ENCODE data around the gene ZBTB20. TPM values are rescaled to one million over a fixed set of nuclear protein-coding genes. Genes with fewer than 3 reads are reported as not detected.

ZBTB20 gene
- total RNA-seq, 1 donor from 2014 or later, result 3.9 TPM

GRCh38 chr3:114718898-114719210, 428.2 kb downstream of the ZBTB20 start:
- Histone ChIP-seq H3K27me3 (ENCODE audit: control insufficient read depth, insufficient read depth, low read length) (no peaks in the 10 kb centered on the region), H3K4me3 (ENCODE audit: low read depth, low read length) (no peak overlapping the region), H3K36me3 (ENCODE audit: control insufficient read depth, insufficient read depth, low read length) (no peaks in the 10 kb centered on the region)
- no peak for DNase-seq (ENCODE audit: low read depth)
- FAIRE-seq, result no peak
- no peak for TF ChIP-seq CTCF (IDR thresholded peaks at IDR 0.05; ENCODE audit: insufficient read depth, low read length, severe bottlenecking)

DNA sequence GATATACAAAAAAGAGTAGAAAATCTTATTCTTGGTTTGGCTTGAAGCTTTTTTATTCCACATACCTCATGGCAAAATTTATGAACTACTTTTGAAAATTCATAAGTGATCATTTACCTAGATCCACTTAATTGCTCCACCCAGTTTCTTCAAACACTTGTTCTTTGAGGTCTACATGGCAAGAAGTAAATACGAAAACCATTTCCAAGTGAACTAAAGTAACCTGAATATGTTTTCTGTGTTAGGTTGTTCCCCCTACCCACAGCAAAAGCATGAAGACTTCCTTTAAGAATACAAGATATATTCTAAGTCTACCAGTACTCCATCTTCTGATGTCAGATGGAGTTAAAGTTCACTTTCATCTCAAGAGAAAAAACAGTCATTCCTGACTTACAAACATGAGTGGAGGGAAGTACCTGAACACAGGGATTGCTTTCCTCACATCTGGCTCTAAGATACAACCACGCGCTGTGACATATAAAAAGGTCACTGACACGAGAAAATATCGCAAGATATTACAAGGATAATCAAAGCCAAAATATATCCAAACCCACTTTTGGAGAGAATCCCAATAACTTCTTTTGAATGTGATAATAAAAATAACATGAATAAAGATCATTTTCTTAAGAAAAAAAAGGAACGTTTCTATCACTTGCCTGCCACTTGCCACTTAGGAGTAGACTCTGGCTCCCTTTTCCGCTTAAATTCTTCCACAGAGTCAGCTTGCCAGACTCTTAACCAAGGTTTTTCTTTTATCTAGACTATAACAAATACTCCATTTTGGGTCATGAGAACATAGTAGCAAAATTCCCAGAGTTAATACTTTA, 428.8 kb downstream of the ZBTB20 start:
- no peak for TF ChIP-seq CTCF (IDR thresholded peaks at IDR 0.05; ENCODE audit: insufficient read depth, low read length, severe bottlenecking)
- Histone ChIP-seq H3K4me3 (ENCODE audit: low read depth, low read length) (no peak overlapping the region), H3K27me3 (ENCODE audit: control insufficient read depth, insufficient read depth, low read length) (no peaks in the 10 kb centered on the region), H3K36me3 (ENCODE audit: control insufficient read depth, insufficient read depth, low read length) (no peaks in the 10 kb centered on the region)
- DNase-seq (ENCODE audit: low read depth) (no peak), FAIRE-seq (no peak)

DNA sequence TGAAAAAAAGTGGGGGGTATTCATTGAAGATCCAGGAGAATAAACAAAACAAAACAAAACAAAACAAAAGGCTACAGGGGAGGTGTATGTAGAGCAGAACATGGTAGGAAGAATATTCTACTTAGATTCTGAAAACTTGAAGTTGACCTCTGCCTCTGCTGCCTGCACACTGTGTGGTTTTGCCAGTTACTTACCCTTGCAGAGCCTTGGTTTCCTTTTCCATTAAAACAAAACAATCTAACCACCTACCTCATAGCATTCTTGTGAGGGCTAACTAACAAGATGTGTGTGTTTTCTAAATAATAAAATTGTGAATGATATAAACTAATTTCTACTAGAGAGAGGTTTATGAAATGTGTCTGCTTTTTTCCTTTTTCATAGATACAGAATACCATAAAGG, 430.2 kb downstream of the ZBTB20 start:
- no peak for TF ChIP-seq CTCF (IDR thresholded peaks at IDR 0.05; ENCODE audit: insufficient read depth, low read length, severe bottlenecking)
- no peak for FAIRE-seq
- no peak overlapping the region for H3K4me3 ChIP-seq (ENCODE audit: low read depth, low read length)
- no peak for DNase-seq (ENCODE audit: low read depth)
- no peaks in the 10 kb centered on the region for H3K27me3 ChIP-seq (ENCODE audit: control insufficient read depth, insufficient read depth, low read length)
- no peaks in the 10 kb centered on the region for H3K36me3 ChIP-seq (ENCODE audit: control insufficient read depth, insufficient read depth, low read length)

GRCh38 chr3:114716126-114716525, 431.0 kb downstream of the ZBTB20 start:
- no peaks in the 10 kb centered on the region for H3K36me3 ChIP-seq (ENCODE audit: control insufficient read depth, insufficient read depth, low read length)
- FAIRE-seq (no peak), DNase-seq (ENCODE audit: low read depth) (no peak)
- TF ChIP-seq CTCF (IDR thresholded peaks at IDR 0.05; ENCODE audit: insufficient read depth, low read length, severe bottlenecking), result no peak
- no peaks in the 10 kb centered on the region for H3K27me3 ChIP-seq (ENCODE audit: control insufficient read depth, insufficient read depth, low read length)
- no peak overlapping the region for H3K4me3 ChIP-seq (ENCODE audit: low read depth, low read length)

DNA sequence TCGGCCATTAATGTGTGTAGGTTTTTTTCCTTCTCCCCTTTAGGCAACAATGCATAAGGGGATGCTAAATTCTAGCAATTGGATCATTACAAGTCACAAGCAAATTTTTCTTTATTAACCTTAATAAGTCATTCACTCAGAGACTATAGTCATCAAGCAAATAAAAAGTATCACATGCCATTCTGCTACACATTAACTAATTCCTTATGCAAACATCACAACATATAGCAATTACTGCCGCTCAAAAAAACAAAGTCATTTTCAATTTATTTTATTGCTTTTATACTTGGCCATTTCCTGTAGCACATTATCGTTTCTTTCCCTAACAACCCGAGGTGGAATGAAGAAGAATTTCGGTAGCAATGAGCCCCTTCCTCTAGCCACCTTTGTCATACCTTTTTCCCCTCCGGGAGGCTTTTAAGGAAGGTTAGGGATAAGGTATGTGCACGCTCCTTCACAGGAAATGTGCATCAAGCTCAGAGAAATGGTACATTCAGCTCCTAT, 432.1 kb downstream of the ZBTB20 start:
- no peak for DNase-seq (ENCODE audit: low read depth)

More for the DNA sequence above, 432.1 kb downstream of the ZBTB20 start:
- no peak for TF ChIP-seq CTCF (IDR thresholded peaks at IDR 0.05; ENCODE audit: insufficient read depth, low read length, severe bottlenecking)
- H3K4me3 ChIP-seq (ENCODE audit: low read depth, low read length), result no peak overlapping the region
- no peaks in the 10 kb centered on the region for H3K36me3 ChIP-seq (ENCODE audit: control insufficient read depth, insufficient read depth, low read length)
- H3K27me3 ChIP-seq (ENCODE audit: control insufficient read depth, insufficient read depth, low read length), result no peaks in the 10 kb centered on the region
- no peak for FAIRE-seq
